Lower leg skin (tissue), 4 donors: ENCODE measurements around the gene WFS1. TPM values are rescaled to one million over a fixed set of nuclear protein-coding genes. Genes with fewer than 3 reads are reported as not detected.

Experiments
- DNase-seq, 2 donors: peaks; one replicate each; pipeline ENCODE4 v3.0.0-alpha.2; 2019; ENCODE audit warnings: low spot score in 2 of 2
- H3K4me3 ChIP-seq: fragments of 200-600 bp; sonication (generic); 2 replicates; pipeline ENCODE4 v1.5.1; 2017; ENCODE audit warnings: mild to moderate bottlenecking, low read depth; ENCODE audit not compliant: poor library complexity, severe bottlenecking
- CTCF ChIP-seq, 3 donors: fragments of 450-650 bp; IDR thresholded peaks; one replicate each; pipeline ENCODE4 v1.5.1; 2016; ENCODE audit warnings: antibody characterized with exemption in 3 of 3, mild to moderate bottlenecking in 3 of 3, moderate library complexity in 2 of 3
- POLR2A ChIP-seq, 2 donors: fragments of 450-650 bp; IDR thresholded peaks; one replicate each; pipeline ENCODE4 v1.6.1; 2016 to 2017; ENCODE audit warnings: antibody characterized with exemption in 2 of 2, mild to moderate bottlenecking in 1 of 2, moderate library complexity in 1 of 2
- WGBS, 2 donors: methylation state at CpG; one replicate each; pipeline ENCODE4 v1.1.5; 2018; 5-methylcytosine and 5-hydroxymethylcytosine counted together
- intact Hi-C: fragments of 100-400 bp; cut with DNase I; formaldehyde crosslinking; loops from one replicate; pipeline ENCODE4 v1.15.0; 2023; ENCODE audit warnings: low total_unique reads
- total RNA-seq, 4 donors: library from RNA; depleted of rRNA; stranded (reverse); fragments of >200 nt; gene quantifications; one replicate each; pipeline ENCODE4 v1.1.0, GENCODE V29; 2016

WFS1 gene
- total RNA-seq, 4 donors from 2014 or later = 39.4 to 48.6 (median 45.1) TPM

DNA sequence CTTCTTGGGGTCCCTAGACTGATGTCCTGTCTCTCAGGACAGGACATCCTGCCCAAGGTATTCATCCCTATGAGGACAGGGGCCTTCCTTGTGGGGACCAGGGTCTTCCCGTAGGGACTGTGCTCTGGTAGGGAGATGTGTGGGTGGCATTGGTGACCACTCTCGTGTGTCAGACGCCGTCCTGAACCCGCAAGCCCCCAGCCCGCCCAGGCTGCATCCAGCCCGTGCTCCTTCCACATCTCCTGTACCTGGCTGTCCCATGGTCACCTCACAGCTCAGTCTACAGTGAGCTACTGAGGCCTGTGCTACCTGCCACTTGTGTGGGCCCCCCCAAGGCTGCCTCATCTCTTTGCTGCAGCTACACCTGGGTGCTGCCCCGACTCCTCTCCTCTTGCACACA, 24.0 kb downstream of the WFS1 start:
- no peak for DNase-seq
- no peak overlapping the region for H3K4me3 ChIP-seq
- intact Hi-C loops = no loop called here
- 83 to 89% methylated on average over 8 of the region's 8 CpGs for WGBS, 2 donors
- TF ChIP-seq POLR2A (IDR thresholded peaks at IDR 0.05) (no peak), CTCF (IDR thresholded peaks at IDR 0.05) (no peak)

- no peak for DNase-seq
- no peak for TF ChIP-seq POLR2A (IDR thresholded peaks at IDR 0.05)
- no peak for TF ChIP-seq CTCF (IDR thresholded peaks at IDR 0.05)
- intact Hi-C loops = no loop called here
- no peak overlapping the region for H3K4me3 ChIP-seq
- 94% methylated on average over 27 of the region's 27 CpGs for WGBS, 2 donors
These were observed 25.2 kb downstream of the WFS1 start for GRCh38 chr4:6294705-6295421.

- intact Hi-C loops = no loop called here
- DNase-seq = no peak
- H3K4me3 ChIP-seq = no peak overlapping the region
- 93 to 98% methylated on average over 14 of the region's 14 CpGs for WGBS, 2 donors
- TF ChIP-seq CTCF (IDR thresholded peaks at IDR 0.05) = no peak
- TF ChIP-seq POLR2A (IDR thresholded peaks at IDR 0.05) = no peak
These were observed 25.8 kb downstream of the WFS1 start for GRCh38 chr4:6295495-6295894.

- no peak for DNase-seq
- WGBS, 2 donors = 95% methylated on average over 8 to 9 of the region's 9 CpGs
- intact Hi-C loops = no loop called here
- H3K4me3 ChIP-seq = no peak overlapping the region
- TF ChIP-seq CTCF (IDR thresholded peaks at IDR 0.05) (no peak), POLR2A (IDR thresholded peaks at IDR 0.05) (no peak)
These were observed 26.4 kb downstream of the WFS1 start for GRCh38 chr4:6296026-6296425.

DNA sequence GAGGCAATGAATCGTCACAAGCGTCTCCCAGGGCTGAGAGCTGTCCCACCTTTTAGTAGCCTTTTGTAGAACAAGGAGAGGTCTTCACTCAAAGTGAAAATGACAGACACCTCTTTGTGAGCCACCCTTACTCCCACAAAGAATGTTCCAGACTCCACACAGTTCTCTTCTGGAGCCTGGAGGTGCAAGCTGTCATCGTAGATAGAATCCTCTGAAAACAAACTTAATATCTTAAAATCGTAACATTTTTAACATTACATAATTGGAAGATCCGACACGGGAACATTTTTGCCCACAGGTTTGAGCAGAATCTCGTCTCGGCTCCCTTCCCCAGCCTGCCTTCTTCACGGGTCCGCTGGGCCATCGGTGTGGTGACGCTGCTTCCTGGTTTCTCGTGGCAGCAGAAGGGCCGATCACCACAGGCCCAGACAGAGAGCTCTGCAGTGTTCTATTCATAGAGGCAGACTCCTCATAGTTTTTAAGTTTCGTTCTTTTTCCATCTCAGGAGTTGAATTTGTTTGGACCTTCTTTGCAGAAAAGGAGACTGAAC, 27.7 kb downstream of the WFS1 start:
- 88 to 92% methylated on average over 15 of the region's 15 CpGs for WGBS, 2 donors
- H3K4me3 ChIP-seq = no peak overlapping the region
- TF ChIP-seq POLR2A (IDR thresholded peaks at IDR 0.05) = no peak
- no peak for TF ChIP-seq CTCF (IDR thresholded peaks at IDR 0.05)
- intact Hi-C loops = no loop called here
- no peak for DNase-seq

GRCh38 chr4:6298035-6298434, 28.4 kb downstream of the WFS1 start:
- TF ChIP-seq CTCF (IDR thresholded peaks at IDR 0.05) (no peak), POLR2A (IDR thresholded peaks at IDR 0.05) (no peak)
- WGBS, 2 donors = 78 to 90% methylated on average over 13 of the region's 13 CpGs

More at GRCh38 chr4:6298035-6298434, 28.4 kb downstream of the WFS1 start:
- no peak overlapping the region for H3K4me3 ChIP-seq
- intact Hi-C loops = no loop called here
- no peak for DNase-seq
